ENCODE measurements around the gene RIPK3.

RIPK3 gene

GRCh38 chr14:24300326-24300980 is 39.3 kb downstream of the RIPK3 start:
- DNase-seq, result no peak

GRCh38 chr14:24299255-24300191 is 40.3 kb downstream of the RIPK3 start, which contains the start of the genes DHRS1 and NOP9:
TSS of gene DHRS1 (minus strand) at chr14:24299780. CDS start at chr14:24299106, 674 bp downstream.
TSS of gene NOP9 (plus strand) at chr14:24299850. CDS start at chr14:24299955, 105 bp downstream.
- no peak for DNase-seq

- no peak for DNase-seq
Measured at GRCh38 chr14:24298892-24299254, 40.9 kb downstream of the RIPK3 start.

- DNase-seq, result no peak
Measured at GRCh38 chr14:24297190-24297964, 42.4 kb downstream of the RIPK3 start.

GRCh38 chr14:24296341-24297157 is 43.2 kb downstream of the RIPK3 start:
- no peak for DNase-seq

- DNase-seq, result no peak
Measured at GRCh38 chr14:24293525-24293924, 46.3 kb downstream of the RIPK3 start.

GRCh38 chr14:24292118-24292807 is 47.5 kb downstream of the RIPK3 start:
- no peak for DNase-seq

- DNase-seq, result no peak
Measured at GRCh38 chr14:24291446-24292117, 48.2 kb downstream of the RIPK3 start.

GRCh38 chr14:24290746-24291145 is 49.0 kb downstream of the RIPK3 start:
- DNase-seq, result no peak

GRCh38 chr14:24289649-24290280 is 50.0 kb downstream of the RIPK3 start:
- DNase-seq, result no peak

- no peak for DNase-seq
Measured at GRCh38 chr14:24286996-24287395, 52.8 kb downstream of the RIPK3 start.

Data from NCI-H187 treated with DMSO at 0.1 percent for 48 hours (cell line).